Astrocyte (in vitro differentiated cells and primary cell): ENCODE data around the gene SKA1. TPM values are rescaled to one million over a fixed set of nuclear protein-coding genes. Genes with fewer than 3 reads are reported as not detected.

Experiments used
- DNase-seq: peaks from one replicate; pipeline ENCODE4 v3.0.0-alpha.2; 2010; ENCODE audit warnings: low read depth
- FAIRE-seq: peaks from 2 replicates; lab custom pipeline; 2011; peaks lifted over from hg19 to GRCh38; lab: Jason Lieb, UNC
- H2AFZ ChIP-seq: 2 replicates; pipeline ENCODE4 v1.6.0; 2012; ENCODE audit warnings: low read depth, low read length, inconsistent platforms
- H3K27ac ChIP-seq: 2 replicates; pipeline ENCODE4 v1.5.1; 2011; ENCODE audit warnings: low read depth, low read length, inconsistent platforms
- H3K27me3 ChIP-seq: 2 replicates; pipeline ENCODE4 v1.6.0; 2011; ENCODE audit warnings: low read length, inconsistent platforms; ENCODE audit not compliant: insufficient read depth
- H3K36me3 ChIP-seq: 2 replicates; pipeline ENCODE4 v1.5.1; 2011; ENCODE audit warnings: low read length, inconsistent platforms; ENCODE audit not compliant: insufficient read depth
- H3K4me1 ChIP-seq: 2 replicates; pipeline ENCODE4 v1.5.1; 2011; ENCODE audit warnings: low read length, inconsistent platforms; ENCODE audit not compliant: insufficient read depth
- H3K4me2 ChIP-seq: 2 replicates; pipeline ENCODE4 v1.6.0; 2012; ENCODE audit warnings: low read length, inconsistent platforms
- H3K4me3 ChIP-seq: 2 replicates; pipeline ENCODE4 v1.5.1; 2011; ENCODE audit warnings: low read depth, mild to moderate bottlenecking, low read length, inconsistent platforms; ENCODE audit not compliant: insufficient read depth
- H3K79me2 ChIP-seq: 2 replicates; pipeline ENCODE4 v1.6.0; 2012; ENCODE audit warnings: mild to moderate bottlenecking, low read length, inconsistent platforms; ENCODE audit not compliant: insufficient read depth
- H3K9ac ChIP-seq: 2 replicates; pipeline ENCODE4 v1.6.0; 2012; ENCODE audit warnings: mild to moderate bottlenecking, low read length, inconsistent platforms
- H3K9me3 ChIP-seq: 2 replicates; pipeline ENCODE4 v1.5.1; 2012; ENCODE audit warnings: low read depth, mild to moderate bottlenecking, low read length, inconsistent platforms; ENCODE audit not compliant: insufficient read depth
- H4K20me1 ChIP-seq: 2 replicates; pipeline ENCODE4 v1.6.0; 2012; ENCODE audit warnings: low read length, inconsistent platforms; ENCODE audit not compliant: insufficient read depth
- H3K27ac Mint-ChIP-seq: one replicate; pipeline ENCODE4 v1.8.0; 2021; ENCODE audit warnings: mild to moderate bottlenecking, mixed read lengths; ENCODE audit not compliant: unreplicated experiment
- H3K27me3 Mint-ChIP-seq: one replicate; pipeline ENCODE4 v1.8.0; 2021; ENCODE audit warnings: low read depth, mixed read lengths; ENCODE audit not compliant: unreplicated experiment
- H3K36me3 Mint-ChIP-seq: one replicate; pipeline ENCODE4 v1.8.0; 2021; ENCODE audit warnings: low read depth, mixed read lengths; ENCODE audit not compliant: unreplicated experiment
- H3K4me1 Mint-ChIP-seq: one replicate; pipeline ENCODE4 v1.8.0; 2021; ENCODE audit warnings: low read depth, mixed read lengths; ENCODE audit not compliant: unreplicated experiment
- H3K4me3 Mint-ChIP-seq: one replicate; pipeline ENCODE4 v1.8.0; 2021; ENCODE audit warnings: mild to moderate bottlenecking, moderate library complexity, mixed read lengths; ENCODE audit not compliant: unreplicated experiment
- H3K9me3 Mint-ChIP-seq: one replicate; pipeline ENCODE4 v1.8.0; 2021; ENCODE audit warnings: mild to moderate bottlenecking, mixed read lengths; ENCODE audit not compliant: unreplicated experiment
- CTCF ChIP-seq: IDR thresholded peaks from 2 replicates; pipeline ENCODE4 v1.5.1; 2011; ENCODE audit warnings: low read depth, mild to moderate bottlenecking, inconsistent platforms, low read length, moderate library complexity; ENCODE audit not compliant: insufficient read depth
- EZH2 ChIP-seq: IDR thresholded peaks from 2 replicates; pipeline ENCODE4 v1.6.1; 2012; ENCODE audit warnings: mild to moderate bottlenecking, low read length, inconsistent platforms; ENCODE audit not compliant: insufficient read depth
- total RNA-seq: library from RNA; stranded (reverse); gene quantifications from 2 replicates; pipeline ENCODE4 v1.2.1, GENCODE V29; 2021

The SKA1 gene
- total RNA-seq, 1 donor from 2014 or later: 2.6 TPM

GRCh38 chr18:50331691-50332090 is 43.2 kb upstream of the SKA1 start:
- peaks cover 11% of the 10 kb centered on the region for H3K27me3 Mint-ChIP-seq
- no peak for DNase-seq
- H4K20me1 ChIP-seq: no peaks in the 10 kb centered on the region
- H3K27ac ChIP-seq: no peak overlapping the region
- H3K79me2 ChIP-seq: no peaks in the 10 kb centered on the region
- H3K9me3 ChIP-seq: no peaks in the 10 kb centered on the region
- H3K9ac ChIP-seq: no peak overlapping the region
- peaks cover 2% of the 10 kb centered on the region for H3K9me3 Mint-ChIP-seq
- H3K4me2 ChIP-seq: no peak overlapping the region
- no peaks in the 10 kb centered on the region for H3K36me3 Mint-ChIP-seq
- H3K36me3 ChIP-seq: no peaks in the 10 kb centered on the region
- TF ChIP-seq EZH2 (no peak), CTCF (no peak)
- no peak overlapping the region for H2AFZ ChIP-seq
- no peak for FAIRE-seq
- H3K4me3 Mint-ChIP-seq: no peak overlapping the region
- no peaks in the 10 kb centered on the region for H3K4me1 ChIP-seq
- H3K27me3 ChIP-seq: no peaks in the 10 kb centered on the region
- H3K27ac Mint-ChIP-seq: no peak overlapping the region
- H3K4me3 ChIP-seq: no peak overlapping the region
- H3K4me1 Mint-ChIP-seq: no peaks in the 10 kb centered on the region

GRCh38 chr18:50334546-50335152 is 40.2 kb upstream of the SKA1 start:
- Histone ChIP-seq H2AFZ (no peak overlapping the region), H4K20me1 (no peaks in the 10 kb centered on the region), H3K9ac (no peak overlapping the region), H3K4me1 (no peaks in the 10 kb centered on the region), H3K36me3 (no peaks in the 10 kb centered on the region), H3K4me3 (no peak overlapping the region), H3K9me3 (no peaks in the 10 kb centered on the region), H3K27me3 (peaks cover 2% of the 10 kb centered on the region), H3K4me2 (no peak overlapping the region), H3K27ac (no peak overlapping the region), H3K79me2 (no peaks in the 10 kb centered on the region)
- H3K4me3 Mint-ChIP-seq: no peak overlapping the region
- peaks cover 2% of the 10 kb centered on the region for H3K9me3 Mint-ChIP-seq
- no peaks in the 10 kb centered on the region for H3K36me3 Mint-ChIP-seq
- H3K27me3 Mint-ChIP-seq: peaks cover 4% of the 10 kb centered on the region
- no peak for TF ChIP-seq EZH2
- no peak for TF ChIP-seq CTCF
- H3K4me1 Mint-ChIP-seq: no peaks in the 10 kb centered on the region
- no peak for DNase-seq
- FAIRE-seq: no peak
- no peak overlapping the region for H3K27ac Mint-ChIP-seq

GRCh38 chr18:50338122-50338521 is 36.7 kb upstream of the SKA1 start:
- H3K36me3 ChIP-seq: no peaks in the 10 kb centered on the region
- TF ChIP-seq EZH2: no peak
- no peak for TF ChIP-seq CTCF
- peaks cover 4% of the 10 kb centered on the region for H3K27me3 Mint-ChIP-seq
- H3K9ac ChIP-seq: no peak overlapping the region
- no peaks in the 10 kb centered on the region for H4K20me1 ChIP-seq
- H3K4me1 ChIP-seq: no peaks in the 10 kb centered on the region
- no peaks in the 10 kb centered on the region for H3K9me3 ChIP-seq
- H3K4me2 ChIP-seq: no peak overlapping the region
- H3K4me3 ChIP-seq: no peak overlapping the region
- H3K27ac ChIP-seq: no peak overlapping the region
- FAIRE-seq (no peak), DNase-seq (no peak)
- H3K36me3 Mint-ChIP-seq: no peaks in the 10 kb centered on the region
- no peaks in the 10 kb centered on the region for H3K9me3 Mint-ChIP-seq
- H3K4me1 Mint-ChIP-seq: no peaks in the 10 kb centered on the region
- no peak overlapping the region for H2AFZ ChIP-seq
- peaks cover 2% of the 10 kb centered on the region for H3K27me3 ChIP-seq
- H3K79me2 ChIP-seq: no peaks in the 10 kb centered on the region
- H3K4me3 Mint-ChIP-seq: no peak overlapping the region
- no peak overlapping the region for H3K27ac Mint-ChIP-seq
